Testis (tissue), 3 donors: ENCODE measurements around the gene EFNB2. TPM values are rescaled to one million over a fixed set of nuclear protein-coding genes. Genes with fewer than 3 reads are reported as not detected.

Source experiments
- DNase-seq: peaks from one replicate; pipeline ENCODE4 v3.0.0-alpha.2; 2019
- H3K27ac ChIP-seq, 2 donors: fragments of 200-600 bp; sonication (generic); one replicate each; pipeline ENCODE4 v1.5.1; 2019
- H3K27me3 ChIP-seq: fragments of 200-600 bp; sonication (generic); one replicate; pipeline ENCODE4 v1.5.1; 2019
- H3K36me3 ChIP-seq: fragments of 200-600 bp; sonication (generic); one replicate; pipeline ENCODE4 v1.5.1; 2017; ENCODE audit warnings: low read depth; ENCODE audit errors: missing control alignments
- H3K4me1 ChIP-seq: fragments of 200-600 bp; sonication (generic); one replicate; pipeline ENCODE4 v1.5.1; 2019
- H3K4me3 ChIP-seq, 2 donors: fragments of 200-600 bp; sonication (generic); one replicate each; pipeline ENCODE4 v1.5.1; 2017 to 2019
- H3K9me3 ChIP-seq: fragments of 200-600 bp; sonication (generic); one replicate; pipeline ENCODE4 v1.5.1; 2017
- CTCF ChIP-seq, 3 experiments: fragments of 450-650 bp in 2 of 3; fragments of 200-600 bp in 1 of 3; sonication (generic) in 1 of 3; IDR thresholded peaks; one replicate each; pipeline ENCODE4 v1.5.1; 2016 to 2019; ENCODE audit warnings: antibody characterized with exemption in 3 of 3, mild to moderate bottlenecking in 2 of 3, moderate library complexity in 1 of 3
- POLR2A ChIP-seq: fragments of 450-650 bp; IDR thresholded peaks from one replicate; pipeline ENCODE4 v1.6.1; 2017; ENCODE audit warnings: antibody characterized with exemption, mild to moderate bottlenecking, moderate library complexity
- WGBS, 2 donors: methylation state at CpG; one replicate each; pipeline ENCODE4 v1.1.5; 2018; 5-methylcytosine and 5-hydroxymethylcytosine counted together
- intact Hi-C: fragments of 100-400 bp; cut with DNase I; formaldehyde crosslinking; loops from one replicate; pipeline ENCODE4 v1.15.1; 2023; ENCODE audit warnings: low total_unique reads
- polyA plus RNA-seq: library from polyadenylated mRNA; stranded (reverse); fragments of 350-450 nt; fragmentation: Illumina TruSeq; extraction: RNeasy Lipid Tissue Mini Kit (QIAGEN cat#74804); gene quantifications from one replicate; pipeline ENCODE4 v1.2.3, GENCODE V29; 2014; ENCODE audit warnings: low read depth, low replicate concordance; ENCODE audit not compliant: insufficient read depth
- total RNA-seq, 2 donors: library from RNA; depleted of rRNA; stranded (reverse); fragments of >200 nt; gene quantifications; one replicate each; pipeline ENCODE4 v1.2.3, GENCODE V29; 2016

EFNB2 gene
- total and polyA plus RNA-seq, 3 donors from 2014 or later: 17.4 to 37.7 (median 24.7) TPM

- Histone ChIP-seq H3K4me3 (no peak overlapping the region), H3K27ac (peak overlapping the region in 1 of 2 donors; percentile 54), H3K9me3 (no peaks in the 10 kb centered on the region), H3K36me3 (no peaks in the 10 kb centered on the region), H3K4me1 (peaks cover 52% of the 10 kb centered on the region), H3K27me3 (no peaks in the 10 kb centered on the region)
- TF ChIP-seq CTCF (IDR thresholded peaks at IDR 0.05) (no peak), POLR2A (no peak)
- DNase-seq: peak; percentile 45
- WGBS, 2 donors: 33 to 46% methylated on average over 6 of the region's 6 CpGs
- intact Hi-C loops: no loop called here
These were observed 26.2 kb upstream of the EFNB2 start for GRCh38 chr13:106561551-106562170.

GRCh38 chr13:106560821-106561220 is 25.4 kb upstream of the EFNB2 start:
- DNase-seq: no peak
- Histone ChIP-seq H3K4me1 (peaks cover 44% of the 10 kb centered on the region), H3K36me3 (no peaks in the 10 kb centered on the region), H3K9me3 (no peaks in the 10 kb centered on the region), H3K4me3 (no peak overlapping the region), H3K27ac (no peak overlapping the region), H3K27me3 (no peaks in the 10 kb centered on the region)
- TF ChIP-seq CTCF (IDR thresholded peaks at IDR 0.05) (no peak), POLR2A (no peak)
- WGBS, 2 donors: 70 to 76% methylated on average over 1 of the region's 1 CpG
- intact Hi-C loops: no loop called here

- Histone ChIP-seq H3K4me1 (peaks cover 24% of the 10 kb centered on the region), H3K4me3 (no peak overlapping the region), H3K27me3 (no peaks in the 10 kb centered on the region), H3K9me3 (no peaks in the 10 kb centered on the region), H3K27ac (no peak overlapping the region), H3K36me3 (no peaks in the 10 kb centered on the region)
- no peak for TF ChIP-seq CTCF (IDR thresholded peaks at IDR 0.05)
- TF ChIP-seq POLR2A: no peak
- intact Hi-C loops: no loop called here
- no peak for DNase-seq
These were observed 23.1 kb upstream of the EFNB2 start for GRCh38 chr13:106558527-106558926.

- Histone ChIP-seq H3K27ac (no peak overlapping the region), H3K36me3 (no peaks in the 10 kb centered on the region), H3K27me3 (no peaks in the 10 kb centered on the region), H3K4me3 (no peak overlapping the region), H3K4me1 (peaks cover 9% of the 10 kb centered on the region), H3K9me3 (no peaks in the 10 kb centered on the region)
- DNase-seq: no peak
- TF ChIP-seq CTCF (IDR thresholded peaks at IDR 0.05) (no peak), POLR2A (no peak)
- intact Hi-C loops: no loop called here
- 83 to 86% methylated on average over 4 of the region's 4 CpGs for WGBS, 2 donors
These were observed 20.3 kb upstream of the EFNB2 start for GRCh38 chr13:106555631-106556328.

- no peak for DNase-seq
- TF ChIP-seq CTCF (IDR thresholded peaks at IDR 0.05) (no peak), POLR2A (no peak)
- Histone ChIP-seq H3K9me3 (no peaks in the 10 kb centered on the region), H3K4me3 (no peak overlapping the region), H3K27ac (no peak overlapping the region), H3K27me3 (no peaks in the 10 kb centered on the region), H3K4me1 (no peaks in the 10 kb centered on the region), H3K36me3 (no peaks in the 10 kb centered on the region)
- WGBS, 2 donors: 93 to 97% methylated on average over 3 of the region's 3 CpGs
- intact Hi-C loops: no loop called here
These were observed 16.3 kb upstream of the EFNB2 start for GRCh38 chr13:106551751-106552150.
